CD4-positive, alpha-beta T cell treated with Interleukin-6 at 100 ng/mL for 8 hours (primary cell): ENCODE results near the gene RNF222.
"Not testable (repeated sequence)": the region's sequence is repeated elsewhere in the genome, so short reads cannot be mapped to it uniquely, and the experiment has no call there.

ENCODE experiments used
- DNase-seq: peaks from one replicate; pipeline ENCODE4 v3.0.0-alpha.2; 2020; ENCODE audit warnings: mixed read lengths, low spot score

Gene RNF222

DNA sequence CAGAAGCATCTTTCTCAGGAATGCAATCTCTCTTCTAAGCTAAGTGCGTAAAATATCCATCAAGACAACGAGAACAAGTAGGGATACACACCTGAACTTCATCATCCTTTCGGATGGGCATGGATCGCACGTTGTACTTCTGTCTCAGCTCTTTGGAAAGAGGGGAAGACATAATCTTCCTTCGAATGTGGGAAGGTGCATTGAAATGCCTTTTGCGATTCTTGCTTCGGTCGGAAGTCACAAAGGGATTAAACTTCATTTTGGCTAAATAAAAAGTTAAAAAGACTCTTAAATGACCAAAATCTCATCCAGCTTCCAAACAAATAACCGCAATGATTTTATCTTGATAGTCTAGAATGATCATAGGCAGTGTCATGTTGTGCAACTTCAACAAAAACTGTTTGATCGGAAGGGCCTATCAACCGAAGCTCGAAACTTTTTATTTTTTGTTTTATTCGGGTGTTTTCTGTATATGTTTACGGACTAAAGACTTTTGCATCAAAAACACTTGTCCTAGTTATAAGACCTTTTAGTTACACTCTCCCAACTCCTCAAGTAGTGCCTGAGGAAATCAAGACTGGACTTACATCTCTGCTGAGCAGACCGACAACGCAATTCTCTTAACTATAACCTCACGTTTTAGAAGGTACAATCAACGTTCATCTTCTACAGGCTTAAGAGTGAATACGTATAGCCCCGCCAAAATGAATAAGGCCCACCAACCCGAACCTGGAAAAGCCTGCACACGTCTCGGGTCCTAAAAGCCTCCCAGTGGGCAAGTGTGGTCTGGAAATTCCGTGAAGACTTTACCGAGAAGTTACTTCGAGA lies 15.4 kb downstream of the RNF222 start:
- DNase-seq: no peak

DNA sequence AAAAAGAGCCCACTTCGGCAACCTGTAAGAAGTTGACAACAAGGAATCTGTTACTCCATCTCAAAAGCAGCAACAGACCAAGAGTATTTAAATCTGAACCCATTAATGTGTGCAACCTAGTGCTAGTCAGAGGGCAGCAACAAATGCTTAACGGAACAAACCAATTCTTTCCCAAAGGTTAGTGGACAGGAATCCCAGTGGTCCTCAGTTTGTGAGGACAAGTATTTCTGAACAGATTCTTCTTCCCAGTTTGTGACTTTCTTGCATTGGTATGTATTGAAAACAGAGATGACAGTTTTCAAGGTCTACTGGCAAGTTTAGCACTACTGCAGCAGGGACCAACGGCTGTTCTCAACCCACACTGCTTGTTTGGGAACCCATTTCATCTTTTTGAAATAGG lies 17.6 kb downstream of the RNF222 start:
- no peak for DNase-seq

DNA sequence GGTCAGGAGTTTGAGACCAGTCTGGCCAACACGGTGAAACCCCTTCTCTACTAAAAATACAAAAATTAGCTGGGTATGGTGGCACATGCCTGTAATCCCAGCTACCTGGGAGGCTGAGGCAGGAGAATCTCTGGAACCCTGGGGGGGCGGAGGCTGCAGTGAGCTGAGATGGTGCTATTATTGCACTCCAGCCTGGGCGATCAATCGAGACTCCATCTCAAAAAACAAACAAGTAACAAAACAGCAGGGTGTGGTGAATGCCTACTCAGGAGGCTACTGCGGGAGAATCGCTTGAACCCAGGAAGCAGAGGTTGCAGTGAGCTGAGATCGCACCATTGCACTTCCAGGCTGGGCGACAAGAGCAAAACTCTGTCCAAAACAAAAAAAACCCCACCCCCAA lies 19.5 kb downstream of the RNF222 start:
- DNase-seq: not testable (repeated sequence)

DNA sequence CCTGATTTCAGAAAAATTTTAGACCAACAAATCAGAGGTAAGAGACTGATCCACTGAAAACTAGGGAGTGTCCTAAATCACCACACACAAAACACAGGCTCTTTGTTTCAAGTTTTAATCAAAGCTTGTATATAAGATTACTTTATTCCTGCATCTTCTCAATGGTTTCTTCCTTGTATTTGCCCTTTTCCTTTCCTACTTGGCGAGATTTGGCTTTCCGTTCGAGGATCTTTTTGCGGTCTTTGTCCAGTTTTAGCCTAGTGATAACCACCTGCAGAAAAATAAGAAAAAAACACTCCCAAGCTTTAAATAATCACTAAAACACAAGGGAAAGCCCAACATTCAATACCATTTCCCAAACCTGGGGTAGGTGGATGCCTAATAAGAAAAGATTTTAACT lies 20.2 kb downstream of the RNF222 start:
- no peak for DNase-seq

DNA sequence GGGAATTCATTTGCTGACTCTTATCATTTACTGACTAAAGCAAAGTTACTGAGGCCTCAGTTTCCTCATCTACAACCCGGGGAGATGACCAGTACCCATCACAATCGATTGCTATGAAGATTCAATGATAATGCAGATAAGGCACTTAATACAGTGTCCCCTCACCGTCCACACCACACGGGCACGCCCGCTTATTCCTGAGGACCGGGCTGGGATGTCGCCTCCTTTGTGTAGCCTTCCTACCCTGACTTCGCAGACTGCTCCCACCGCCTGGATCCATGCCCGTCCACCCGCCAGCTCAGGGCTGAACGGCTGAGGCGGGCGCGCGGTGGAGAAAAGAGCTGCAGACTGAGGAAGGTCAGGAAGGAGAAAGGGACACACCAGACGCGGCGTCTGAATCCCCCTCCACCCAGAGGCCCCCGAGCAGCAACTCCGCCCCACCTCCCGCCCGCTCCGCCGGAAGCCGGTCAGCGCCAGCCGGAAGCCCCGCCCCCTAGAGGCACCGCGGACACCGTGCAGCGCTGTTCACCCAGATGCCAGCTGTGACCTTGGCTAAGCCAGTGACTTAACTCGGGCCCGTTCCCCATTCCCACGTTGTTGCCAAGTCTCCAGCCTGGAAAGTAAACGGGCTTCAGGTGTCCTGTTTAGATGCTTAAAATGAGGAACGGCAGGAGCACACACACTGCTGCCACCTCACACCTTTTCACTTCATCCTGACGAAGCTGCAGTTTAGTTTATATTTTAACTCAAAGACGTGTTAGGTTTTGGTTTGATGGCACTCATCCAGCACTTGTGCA lies 21.2 kb downstream of the RNF222 start, which contains the start of gene KRABD2:
TSS of gene KRABD2 (minus strand) at position 434 of the 797 bp plus-strand sequence.
- peak; percentile 88 for DNase-seq

DNA sequence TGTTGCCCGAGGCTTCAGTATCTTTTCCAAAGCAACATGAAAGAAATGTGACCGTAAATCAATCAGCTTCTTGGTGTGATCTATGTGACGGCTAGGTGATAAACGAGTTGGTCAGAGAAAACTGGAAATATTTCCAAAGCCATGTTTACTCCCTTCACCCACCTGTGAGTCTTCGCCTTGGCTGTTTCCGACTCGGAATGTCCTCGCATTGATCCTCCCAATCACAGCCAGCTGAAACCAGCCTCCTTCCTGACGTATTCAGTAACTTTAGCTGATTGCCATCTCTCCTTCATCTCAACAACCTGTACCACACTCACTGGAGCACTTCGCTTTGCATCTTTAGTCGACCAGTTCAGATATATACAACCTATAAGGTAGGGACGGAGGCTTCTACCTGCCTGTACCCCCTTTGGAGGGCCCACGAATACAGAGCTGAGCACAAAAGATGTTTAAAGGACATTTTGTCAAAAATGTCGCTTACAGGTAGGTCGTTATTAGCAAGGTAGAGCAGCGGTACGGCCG lies 21.8 kb downstream of the RNF222 start:
- DNase-seq: no peak

DNA sequence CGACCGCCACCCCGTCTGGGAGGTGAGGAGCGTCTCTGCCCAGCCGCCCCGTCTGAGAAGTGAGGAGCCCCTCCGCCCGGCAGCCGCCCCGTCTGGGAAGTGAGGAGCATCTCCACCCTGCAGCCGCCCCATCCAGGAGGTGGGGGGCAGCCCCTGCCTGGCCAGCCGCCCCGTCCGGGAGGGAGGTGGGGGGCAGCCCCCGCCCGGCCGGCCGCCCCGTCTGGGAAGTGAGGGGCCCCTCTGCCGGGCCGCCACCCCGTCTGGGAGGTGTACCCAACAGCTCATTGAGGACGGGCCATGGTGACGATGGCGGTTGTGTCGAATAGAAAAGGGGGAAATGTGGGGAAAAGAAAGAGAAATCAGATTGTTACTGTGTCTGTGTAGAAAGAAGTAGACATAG lies 23.8 kb downstream of the RNF222 start:
- DNase-seq: not testable (repeated sequence)

DNA sequence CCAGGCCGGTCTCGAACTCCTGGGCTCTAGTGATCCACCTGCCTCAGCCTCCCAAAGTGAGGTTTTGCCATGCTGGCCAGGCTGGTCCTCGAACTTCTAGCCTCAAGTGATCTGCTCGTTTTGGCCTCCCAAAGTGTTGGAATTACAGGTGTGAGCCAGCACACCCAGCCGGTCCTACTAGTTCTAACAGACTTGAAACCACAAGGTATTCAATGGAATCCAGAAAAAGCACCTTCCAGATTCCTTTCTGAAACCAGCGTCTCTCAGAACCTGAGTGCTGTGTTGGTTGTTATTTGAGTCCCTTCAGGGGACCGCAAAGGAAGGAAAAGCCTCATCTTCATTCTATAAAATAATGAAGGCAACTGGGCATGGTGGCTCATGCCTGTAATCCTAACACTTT lies 25.2 kb downstream of the RNF222 start:
- DNase-seq: no peak

DNA sequence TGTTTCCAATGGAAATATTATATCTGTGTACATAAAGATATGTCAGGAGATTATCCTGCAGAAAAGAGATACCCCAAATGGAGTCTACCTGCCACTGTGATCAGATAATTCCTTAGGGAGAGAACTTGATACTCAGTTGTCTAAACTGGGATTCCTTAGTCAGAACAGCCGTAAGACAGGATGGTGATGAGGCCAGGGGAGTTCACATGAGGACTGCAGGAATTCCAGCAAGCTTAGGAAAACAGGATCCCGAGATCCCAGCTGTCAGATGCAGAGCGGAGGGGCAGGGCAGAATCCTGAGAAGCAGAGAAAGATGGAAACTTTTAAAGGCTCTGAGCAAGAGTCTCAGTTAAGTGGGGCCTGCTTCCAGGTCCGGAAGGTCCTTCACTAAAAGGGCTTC lies 25.8 kb downstream of the RNF222 start:
- no peak for DNase-seq

DNA sequence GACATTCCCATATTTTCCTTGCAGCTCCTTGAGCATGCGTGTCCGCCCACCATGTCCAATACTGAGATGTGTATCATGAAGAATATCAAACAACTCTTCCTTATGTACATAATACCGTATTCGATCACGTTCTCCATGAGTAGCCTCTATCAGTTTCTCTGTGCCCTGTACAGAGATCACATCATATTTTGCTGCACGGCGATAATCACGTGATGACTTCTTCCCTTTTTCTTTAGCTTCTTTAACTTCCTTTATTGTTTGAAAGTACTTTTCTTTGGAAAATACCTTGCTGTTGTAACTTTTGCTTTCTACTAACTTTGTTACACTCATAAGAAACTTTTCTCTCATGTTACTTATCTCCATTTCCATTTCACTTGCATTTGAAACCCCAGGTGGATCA lies 27.7 kb downstream of the RNF222 start:
- DNase-seq: no peak

DNA sequence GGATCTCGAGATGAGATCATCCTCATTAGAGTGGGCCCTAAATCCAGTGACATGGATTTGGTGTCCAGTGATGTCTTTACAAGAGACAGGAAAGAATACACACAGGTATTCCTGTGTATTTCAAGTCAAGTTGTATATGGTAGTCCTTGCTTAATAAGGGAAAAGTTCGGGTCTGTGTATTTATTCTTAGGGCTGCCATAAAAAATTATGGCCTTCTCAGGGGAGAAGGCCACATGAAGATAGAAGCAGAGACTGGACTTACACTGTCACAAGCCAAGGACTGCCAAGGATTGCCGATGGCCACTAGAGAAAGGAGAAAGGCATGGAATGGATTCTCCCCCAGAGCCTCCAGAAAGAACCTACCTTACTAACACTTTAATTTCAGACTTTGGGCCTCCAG lies 29.4 kb downstream of the RNF222 start:
- no peak for DNase-seq

DNA sequence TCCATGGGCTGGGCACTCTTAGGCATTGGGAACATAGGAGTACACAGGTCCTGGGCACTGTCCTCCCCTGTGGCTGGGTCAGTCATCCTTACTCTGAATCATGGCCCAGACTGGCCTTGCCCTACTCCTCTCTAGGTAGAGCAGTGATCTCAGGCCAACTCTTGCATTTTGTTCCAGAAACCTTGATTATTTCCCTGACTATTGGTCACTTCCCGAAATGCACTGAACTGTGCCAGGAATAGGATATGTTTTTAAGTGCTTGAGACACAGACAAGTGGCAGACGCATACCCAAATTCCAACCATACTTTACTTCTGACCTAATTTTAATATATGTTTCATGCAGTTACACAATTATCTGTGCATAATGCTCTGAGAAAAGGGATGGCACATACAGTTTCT lies 31.4 kb downstream of the RNF222 start:
- DNase-seq: no peak

DNA sequence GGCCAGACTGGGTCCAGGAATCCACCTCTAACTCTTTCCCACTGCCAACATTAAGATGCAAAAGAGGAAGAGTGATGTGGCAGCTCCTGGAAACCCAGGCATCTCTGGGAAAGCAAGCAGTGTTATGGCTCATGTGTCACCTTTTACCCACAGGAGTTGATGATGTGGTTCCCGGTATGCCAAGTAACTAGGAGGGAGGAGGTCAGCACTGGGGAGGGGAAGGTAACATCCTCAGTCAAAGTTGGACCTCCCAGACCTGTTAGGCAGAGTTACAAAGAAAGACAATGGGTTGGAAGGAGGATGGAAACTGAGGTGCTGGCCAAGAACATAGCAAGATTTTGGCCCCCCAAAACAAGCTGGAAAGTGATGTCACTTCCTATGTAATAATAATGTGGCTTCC lies 32.5 kb downstream of the RNF222 start:
- no peak for DNase-seq

DNA sequence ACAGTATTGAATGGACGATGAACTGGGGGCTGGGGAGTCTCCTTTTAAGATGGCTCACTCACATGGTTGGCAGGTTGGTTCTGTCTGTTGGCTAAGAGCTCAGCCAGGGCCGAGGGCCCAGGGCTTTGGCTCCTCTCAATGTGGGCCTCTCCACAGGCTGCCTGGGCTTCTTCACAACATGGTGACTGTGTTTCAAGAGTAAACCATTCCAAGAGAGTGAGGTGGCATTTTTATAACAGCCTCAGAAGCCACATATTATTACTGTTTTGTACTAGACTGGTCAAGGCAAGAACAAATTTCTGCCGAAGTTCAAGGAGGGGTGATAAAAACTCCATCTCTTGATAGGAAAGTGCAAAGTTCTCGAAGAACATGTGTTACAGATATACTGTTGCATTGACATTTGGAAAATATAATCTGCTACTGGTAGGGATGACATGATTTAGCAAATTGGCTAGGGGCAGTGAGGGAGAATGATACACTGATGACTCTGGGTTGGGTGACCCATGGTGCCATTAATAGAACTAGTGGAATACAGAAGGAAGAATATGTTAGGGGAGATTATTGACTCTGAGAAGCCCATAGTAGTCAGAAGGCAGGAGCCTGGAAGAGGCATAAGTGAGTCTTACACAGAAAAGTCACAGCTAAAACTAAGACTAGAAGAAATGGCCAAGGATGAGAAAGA lies 34.8 kb downstream of the RNF222 start:
- DNase-seq: no peak

DNA sequence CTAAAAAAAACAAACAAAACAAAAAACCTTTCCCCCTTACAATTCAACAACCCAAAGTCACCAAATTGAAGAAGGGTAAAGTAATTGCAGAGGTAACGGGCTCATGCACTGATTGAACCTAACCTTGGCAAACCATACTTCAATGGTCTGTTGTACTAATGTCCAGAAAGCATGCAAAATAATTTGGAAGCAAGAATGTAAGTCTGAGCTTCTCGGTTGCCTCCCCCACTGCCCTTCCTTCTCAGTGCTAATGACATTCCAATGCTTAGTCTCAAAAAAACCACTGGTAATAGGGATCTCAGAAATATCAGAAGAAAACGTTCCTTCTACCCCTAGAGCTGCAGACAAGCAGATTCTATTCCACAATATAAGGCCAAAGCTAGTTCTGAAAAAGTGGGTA lies 36.9 kb downstream of the RNF222 start:
- no peak for DNase-seq

DNA sequence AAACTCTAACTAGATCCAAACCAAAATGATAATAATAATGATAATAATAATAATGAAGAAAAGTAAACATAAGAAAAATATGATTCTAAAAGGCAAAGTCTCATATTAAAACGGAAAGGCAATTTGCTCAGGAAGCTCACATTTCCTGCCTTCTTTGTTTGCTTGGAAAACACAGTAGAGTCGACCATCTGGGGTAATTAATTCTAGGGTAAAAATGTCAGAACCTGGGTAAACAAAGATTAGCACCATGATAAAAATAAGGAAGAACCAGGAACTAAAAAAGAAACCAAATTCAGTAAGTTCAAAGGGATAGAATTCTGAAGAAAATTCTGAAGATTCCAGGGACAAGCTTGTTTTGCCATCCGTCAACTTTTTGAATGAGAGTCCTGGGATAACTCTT lies 37.4 kb downstream of the RNF222 start:
- DNase-seq: no peak

DNA sequence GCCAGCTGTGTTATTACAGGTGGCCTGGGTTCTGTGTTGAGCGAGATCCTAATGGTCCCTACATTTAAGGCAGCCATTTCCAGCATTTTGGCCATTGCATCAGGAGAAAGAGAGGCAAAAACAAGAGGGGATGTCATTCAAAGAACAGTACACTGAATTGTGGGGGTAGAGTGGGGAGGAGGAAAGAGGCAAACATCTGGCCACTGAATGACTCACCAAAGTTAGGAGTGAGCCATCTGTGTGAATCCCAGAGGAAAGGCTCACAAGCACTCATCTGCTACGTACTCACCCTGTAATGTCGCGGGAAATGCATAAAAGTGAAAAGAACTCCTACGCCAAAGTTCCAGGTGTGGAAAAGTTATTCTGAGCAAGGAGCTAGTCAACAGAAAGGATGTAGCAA lies 37.9 kb downstream of the RNF222 start:
- DNase-seq: no peak

DNA sequence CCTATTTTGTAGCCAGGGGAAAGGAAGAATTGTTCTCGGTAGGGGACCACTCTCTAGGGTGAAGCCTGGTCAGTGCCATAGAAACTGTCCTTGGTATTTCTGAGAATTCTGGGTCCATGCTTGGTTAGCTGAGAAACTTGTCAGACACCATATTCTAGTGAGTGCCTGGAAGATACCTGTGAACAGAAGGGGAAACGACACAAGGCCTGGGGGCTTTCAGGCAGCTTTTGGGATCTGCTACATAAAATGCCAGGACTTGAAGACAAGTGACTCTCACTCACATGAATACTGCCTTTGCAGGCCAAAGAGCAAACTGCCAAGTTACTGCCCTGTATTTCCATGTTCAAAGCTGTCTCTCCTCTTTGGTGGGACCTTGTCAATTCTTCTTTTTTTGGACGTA lies 39.7 kb downstream of the RNF222 start:
- no peak for DNase-seq

DNA sequence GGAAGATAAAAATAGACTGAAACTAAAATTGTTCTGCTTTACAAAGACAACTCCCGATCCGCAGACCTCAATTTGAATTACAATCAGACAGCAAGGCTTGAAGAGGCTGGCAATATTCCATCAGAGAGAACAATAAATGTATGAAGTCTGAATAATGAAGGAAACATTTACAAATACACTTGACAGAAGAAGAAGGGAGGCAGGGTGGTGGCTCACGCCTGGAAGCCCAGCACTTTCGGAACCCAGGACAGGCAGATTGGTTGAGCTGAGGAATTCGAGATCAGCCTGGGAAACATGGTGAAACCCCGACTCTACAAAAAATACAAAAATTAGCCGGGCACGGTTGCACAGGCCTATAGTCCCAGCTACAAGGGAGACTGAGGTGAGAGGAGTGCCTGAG lies 43.4 kb downstream of the RNF222 start:
- no peak for DNase-seq

DNA sequence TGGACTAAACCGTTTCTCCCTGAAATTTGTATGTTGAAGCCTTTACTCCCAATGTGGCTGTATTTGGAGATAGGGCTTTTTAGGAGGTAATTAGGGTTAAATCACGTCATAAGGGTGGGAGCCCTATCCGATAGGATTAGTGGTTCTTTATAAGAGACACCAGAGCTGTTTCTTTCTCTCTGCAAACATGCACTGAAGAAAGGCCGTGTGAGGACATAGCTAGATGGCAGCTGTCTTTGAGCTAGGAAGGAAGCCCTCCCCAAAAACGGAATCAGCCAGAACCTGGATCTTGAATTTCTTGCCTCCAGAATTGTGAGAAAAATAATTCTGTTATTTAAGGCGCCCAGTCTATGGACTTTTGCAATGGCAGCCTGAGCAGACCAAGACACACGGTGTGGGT lies 43.9 kb downstream of the RNF222 start:
- DNase-seq: no peak

DNA sequence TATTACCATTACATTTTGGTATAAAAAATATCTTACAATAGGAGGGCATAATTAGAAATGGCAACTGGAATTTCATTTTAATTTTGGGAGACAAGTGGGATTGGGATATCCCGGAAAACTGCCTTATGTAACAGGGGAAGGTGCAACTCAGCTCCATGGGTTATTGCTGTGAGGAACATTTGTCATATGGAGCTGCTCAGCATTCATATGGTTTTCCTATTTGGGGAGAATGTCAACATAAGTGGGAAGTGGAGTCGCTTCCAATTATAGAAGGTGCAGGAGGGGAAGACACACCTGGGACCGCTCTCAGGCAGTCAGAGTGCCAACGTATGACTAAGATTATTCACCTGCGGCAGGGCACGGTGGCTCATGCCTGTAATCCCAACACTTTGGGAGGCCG lies 47.3 kb downstream of the RNF222 start:
- DNase-seq: no peak

DNA sequence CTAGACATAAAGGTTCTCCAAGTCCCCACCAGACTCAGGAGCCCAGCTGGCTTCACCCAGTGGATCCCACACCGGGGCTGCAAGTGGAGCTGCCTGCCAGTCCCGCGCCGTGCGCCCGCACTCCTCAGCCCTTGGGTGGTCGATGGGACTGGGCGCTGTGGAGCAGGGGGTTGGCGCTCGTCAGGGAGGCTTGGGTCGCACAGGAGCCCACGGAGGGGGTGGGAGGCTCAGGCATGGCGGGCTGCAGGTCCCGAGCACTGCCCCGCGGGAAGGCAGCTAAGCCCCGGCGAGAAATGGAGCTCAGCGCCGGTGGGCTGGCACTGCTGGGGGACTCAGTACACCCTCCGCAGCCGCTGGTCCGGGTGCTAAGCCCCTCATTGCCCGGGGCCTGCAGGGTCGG lies 50.6 kb downstream of the RNF222 start:
- not testable (repeated sequence) for DNase-seq
